RCC 7860 (cell line): ENCODE data around the gene DDIAS.
"Not testable (repeated sequence)": the region's sequence is repeated elsewhere in the genome, so short reads cannot be mapped to it uniquely, and the experiment has no call there.

Experiments
- DNase-seq: peaks from one replicate; pipeline ENCODE4 v3.0.0-alpha.2; 2015; ENCODE audit warnings: low spot score
- FAIRE-seq: peaks from 2 replicates; lab custom pipeline; 2012; peaks lifted over from hg19 to GRCh38; lab: Jason Lieb, UNC

DDIAS gene

GRCh38 chr11:82920227-82920626, 18.7 kb downstream of the DDIAS start:
- not testable (repeated sequence) for FAIRE-seq, DNase-seq

- DNase-seq, FAIRE-seq: not testable (repeated sequence)
Observed at GRCh38 chr11:82922396-82923173, 21.0 kb downstream of the DDIAS start.

- no peak for DNase-seq
- FAIRE-seq: no peak
Observed at GRCh38 chr11:82924522-82925224, 23.1 kb downstream of the DDIAS start.

- peak; percentile 76 for FAIRE-seq
Observed at GRCh38 chr11:82927264-82927880, 25.8 kb downstream of the DDIAS start.

GRCh38 chr11:82929121-82929520, 27.6 kb downstream of the DDIAS start:
- DNase-seq (no peak), FAIRE-seq (no peak)

More at GRCh38 chr11:82927264-82927880, 25.8 kb downstream of the DDIAS start:
- DNase-seq: peak; percentile 55

- no peak for FAIRE-seq
- DNase-seq: no peak
Observed at GRCh38 chr11:82930229-82930628, 28.7 kb downstream of the DDIAS start.

GRCh38 chr11:82930734-82931133, 29.2 kb downstream of the DDIAS start:
- no peak for FAIRE-seq

GRCh38 chr11:82932564-82932963, 31.0 kb downstream of the DDIAS start:
- FAIRE-seq (no peak), DNase-seq (no peak)

More at GRCh38 chr11:82930734-82931133, 29.2 kb downstream of the DDIAS start:
- no peak for DNase-seq

GRCh38 chr11:82936261-82936660, 34.7 kb downstream of the DDIAS start:
- no peak for DNase-seq
- no peak for FAIRE-seq

GRCh38 chr11:82937554-82937953, 36.0 kb downstream of the DDIAS start:
- no peak for FAIRE-seq

GRCh38 chr11:82939456-82939855, 37.9 kb downstream of the DDIAS start:
- no peak for FAIRE-seq

More at GRCh38 chr11:82937554-82937953, 36.0 kb downstream of the DDIAS start:
- DNase-seq: no peak

GRCh38 chr11:82942376-82942775, 40.8 kb downstream of the DDIAS start:
- FAIRE-seq: no peak

More at GRCh38 chr11:82939456-82939855, 37.9 kb downstream of the DDIAS start:
- DNase-seq: no peak

GRCh38 chr11:82943430-82943829, 41.9 kb downstream of the DDIAS start:
- not testable (repeated sequence) for DNase-seq, FAIRE-seq

More at GRCh38 chr11:82942376-82942775, 40.8 kb downstream of the DDIAS start:
- no peak for DNase-seq

GRCh38 chr11:82944198-82944597, 42.7 kb downstream of the DDIAS start:
- FAIRE-seq: no peak

GRCh38 chr11:82945041-82945440, 43.5 kb downstream of the DDIAS start:
- not testable (repeated sequence) for FAIRE-seq, DNase-seq

More at GRCh38 chr11:82944198-82944597, 42.7 kb downstream of the DDIAS start:
- DNase-seq: no peak

- DNase-seq (no peak), FAIRE-seq (no peak)
Observed at GRCh38 chr11:82945682-82946081, 44.1 kb downstream of the DDIAS start.

- FAIRE-seq (no peak), DNase-seq (no peak)
Observed at GRCh38 chr11:82949352-82949751, 47.8 kb downstream of the DDIAS start.

- not testable (repeated sequence) for DNase-seq, FAIRE-seq
Observed at GRCh38 chr11:82950502-82950901, 49.0 kb downstream of the DDIAS start.

- DNase-seq, FAIRE-seq: not testable (repeated sequence)
Observed at GRCh38 chr11:82955736-82956453, 54.4 kb downstream of the DDIAS start.

GRCh38 chr11:82959987-82960778, 58.6 kb downstream of the DDIAS start:
- DNase-seq: no peak
- no peak for FAIRE-seq
